ENCODE measurements around the gene CDKL4.
"Not testable (repeated sequence)": the region's sequence is repeated elsewhere in the genome, so short reads cannot be mapped to it uniquely, and the experiment has no call there.

Gene CDKL4

DNA sequence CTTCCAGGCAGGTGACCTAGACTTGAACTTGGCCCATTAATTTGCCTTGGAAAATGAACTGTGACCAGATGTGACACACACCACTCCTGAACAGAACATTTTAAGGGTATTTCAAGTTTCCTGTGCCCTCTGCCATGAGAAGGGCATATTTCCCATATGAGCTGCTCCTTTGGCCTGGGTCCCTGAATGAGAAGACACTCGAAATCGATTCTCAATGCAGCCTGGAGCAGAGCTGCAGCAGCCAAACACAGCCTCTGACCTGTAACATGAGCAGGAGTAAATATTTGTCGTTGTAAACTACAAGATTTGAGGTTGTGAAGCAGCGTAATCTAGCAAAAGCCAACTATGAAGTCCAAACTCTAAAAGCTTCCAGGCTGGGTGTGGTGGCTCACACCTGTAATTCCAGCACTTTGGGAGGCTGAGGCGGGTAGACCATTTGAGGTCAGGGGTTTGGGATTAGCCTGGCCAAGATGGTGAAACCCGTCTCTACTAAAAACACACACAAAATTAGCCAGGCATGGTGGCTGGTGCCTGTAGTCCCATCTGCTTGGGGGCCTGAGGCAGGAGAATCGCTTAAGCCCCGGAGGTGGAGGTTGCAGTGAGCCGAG lies 92.8 kb downstream of the CDKL4 start:
- H3K4me3 ChIP-seq, result no peak overlapping the region
- H3K27ac ChIP-seq, result no peak overlapping the region

DNA sequence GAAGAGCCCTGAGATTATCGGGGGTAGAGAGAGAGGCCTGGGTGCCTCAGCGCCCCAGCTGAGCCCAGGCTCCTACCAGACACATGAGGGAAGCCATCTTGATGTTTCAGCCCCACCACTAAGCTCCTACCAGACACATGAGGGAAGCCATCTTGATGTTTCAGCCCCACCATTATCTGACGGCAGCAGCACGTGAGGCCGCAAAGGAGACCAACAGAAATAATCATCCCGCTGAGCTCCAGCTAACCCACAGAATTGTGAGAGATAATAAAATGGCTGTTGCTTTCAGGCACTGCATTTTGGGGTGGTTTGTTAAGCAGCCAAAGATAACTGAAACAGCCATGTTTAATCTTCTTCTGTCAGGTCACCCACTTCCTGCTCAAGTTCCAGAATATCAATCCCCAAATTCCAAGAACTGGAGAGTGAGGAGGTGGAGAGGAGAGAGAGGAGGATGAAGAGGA lies 93.6 kb downstream of the CDKL4 start:
- H3K27ac ChIP-seq, result no peak overlapping the region
- H3K4me3 ChIP-seq, result no peak overlapping the region

DNA sequence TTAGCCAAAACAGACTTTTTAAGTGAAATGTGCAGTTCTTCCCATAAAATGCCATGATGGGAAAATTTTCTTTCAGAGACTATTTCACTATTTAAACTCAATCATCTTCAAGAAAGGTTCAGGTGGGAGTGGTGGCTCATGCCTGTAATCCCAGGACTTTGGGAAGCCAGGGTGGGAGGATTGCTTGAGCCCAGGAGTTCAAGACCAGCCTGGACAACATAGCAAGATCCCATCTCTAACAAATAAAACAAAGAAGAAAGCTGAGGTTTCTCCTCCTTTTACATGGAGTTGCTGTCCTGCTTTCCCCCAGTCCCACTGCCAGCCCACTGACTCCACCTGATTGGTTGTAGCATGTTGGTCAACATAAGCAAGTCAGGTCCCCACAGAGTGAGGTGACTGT lies 97.1 kb downstream of the CDKL4 start:
- H3K4me3 ChIP-seq, result no peak overlapping the region
- no peak overlapping the region for H3K27ac ChIP-seq

DNA sequence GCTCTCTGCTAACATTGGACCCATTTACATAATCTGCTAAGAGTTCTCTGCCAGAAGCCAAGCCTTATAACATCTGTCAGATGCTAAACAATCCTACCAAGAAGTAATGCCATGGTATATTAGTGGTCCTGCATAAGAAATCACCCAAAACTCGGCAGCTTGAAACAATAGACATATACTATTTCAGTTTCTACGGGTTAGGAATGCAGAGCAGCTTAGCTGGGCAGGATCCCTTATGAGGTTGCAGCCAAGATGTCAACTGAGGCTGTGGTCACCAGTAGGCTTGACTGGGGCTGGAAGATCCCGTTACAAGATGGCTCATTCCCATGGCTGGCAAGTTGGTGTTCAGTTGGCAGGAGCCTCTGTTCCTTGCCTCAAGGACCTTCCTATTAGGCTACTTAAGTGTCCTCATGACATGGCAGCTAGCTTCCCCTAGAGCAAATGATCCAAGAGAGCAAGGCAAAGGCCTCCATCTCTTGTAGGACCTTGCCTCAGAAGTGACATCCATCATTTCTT lies 97.8 kb downstream of the CDKL4 start:
- Histone ChIP-seq H3K27ac (no peak overlapping the region), H3K4me3 (no peak overlapping the region)

DNA sequence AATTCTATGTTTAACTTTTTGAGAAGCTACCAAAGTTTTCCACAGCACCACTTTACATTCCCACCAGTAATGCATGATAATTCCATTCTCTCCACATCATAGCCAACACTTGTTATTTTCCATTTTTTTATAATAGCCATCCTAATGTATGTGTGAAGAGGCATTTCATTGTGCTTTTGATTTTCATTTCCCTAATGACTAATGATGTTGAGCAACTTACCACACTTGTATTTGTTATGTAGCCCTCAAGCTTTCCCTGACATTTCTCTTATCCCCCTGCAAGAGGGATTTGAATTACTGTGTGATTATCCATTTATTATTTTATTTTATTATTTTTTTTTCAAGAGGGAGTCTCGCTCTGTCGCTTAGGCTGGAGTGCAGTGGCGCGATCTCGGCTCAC lies 99.4 kb downstream of the CDKL4 start:
- H3K4me3 ChIP-seq, result no peak overlapping the region
- no peak overlapping the region for H3K27ac ChIP-seq

DNA sequence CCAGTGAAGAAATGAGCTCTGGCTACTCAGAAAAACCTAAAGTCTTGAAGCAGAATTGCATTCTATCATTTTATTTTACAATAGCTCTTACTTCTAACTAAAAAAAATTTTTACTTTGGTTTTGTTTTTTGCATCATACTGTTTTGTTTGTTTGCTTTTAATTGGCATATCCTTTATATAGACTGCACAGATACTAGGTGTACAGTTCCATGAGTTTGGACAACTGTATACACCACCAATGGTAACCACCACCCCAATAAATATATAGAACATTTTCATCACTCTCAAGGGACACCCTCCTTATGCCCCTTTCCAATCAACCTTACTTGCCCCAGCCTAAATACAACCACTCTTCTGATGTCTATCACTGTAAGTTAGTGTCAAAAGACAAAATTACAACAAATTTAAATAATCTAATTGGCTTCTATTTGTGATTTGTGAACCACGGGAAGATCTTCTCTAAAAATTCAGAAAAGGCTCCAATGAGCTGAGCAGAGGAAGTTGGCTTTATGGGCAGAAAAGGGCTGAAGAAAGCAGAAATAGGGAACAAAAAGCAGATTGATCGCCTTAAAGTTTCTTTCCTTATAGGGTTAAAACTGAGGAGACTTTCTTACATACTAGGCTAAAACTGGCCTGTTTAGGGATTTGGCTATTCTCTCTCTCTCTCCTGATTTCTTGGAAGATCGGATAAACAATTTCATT lies 100.7 kb downstream of the CDKL4 start:
- Histone ChIP-seq H3K4me3 (no peak overlapping the region), H3K27ac (peak overlapping the region in 2 of 21 experiments; percentile 16 to 42)

DNA sequence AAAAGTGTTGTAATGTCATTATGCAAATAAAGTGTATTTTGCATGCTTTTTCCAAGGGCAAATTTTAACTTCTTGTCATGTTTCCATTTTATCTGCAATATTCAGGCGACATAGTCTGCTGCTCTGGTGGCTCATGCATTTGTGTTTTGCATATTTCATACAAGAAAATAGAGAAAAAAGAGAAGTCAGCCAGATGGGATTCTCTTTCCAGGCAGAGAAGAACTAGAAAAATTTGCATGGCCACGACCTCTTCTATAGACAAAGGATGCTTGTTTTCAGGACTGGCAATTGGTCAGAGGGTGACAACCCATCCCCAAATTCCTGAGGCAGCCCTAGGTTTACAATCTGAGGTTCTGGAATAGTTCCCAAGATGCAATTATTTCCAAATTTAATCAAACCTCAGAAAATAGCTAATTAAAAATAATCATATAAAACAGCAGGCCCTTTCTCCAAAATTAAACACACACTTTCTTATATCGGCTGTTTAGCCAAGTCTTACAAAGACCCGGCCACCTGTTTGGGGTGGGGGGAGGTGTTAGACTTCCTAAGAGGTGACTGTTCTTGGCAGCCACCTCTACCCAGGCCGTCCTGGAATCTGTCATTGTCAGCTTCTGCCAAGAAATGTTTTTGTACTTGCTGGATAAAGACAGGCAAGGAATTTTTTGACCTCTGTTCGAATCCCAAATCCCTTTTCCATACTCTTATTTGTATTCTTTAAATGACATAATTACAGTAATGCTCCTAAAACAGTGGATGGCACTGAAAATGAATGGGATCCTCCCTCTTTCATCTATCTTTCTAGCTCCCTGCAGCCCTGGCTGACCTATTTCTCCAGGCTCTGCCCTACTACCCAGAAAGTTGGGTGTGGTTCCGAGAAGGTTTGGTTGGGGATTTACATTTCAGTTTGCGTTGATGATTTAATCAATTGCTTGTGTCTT lies 102.2 kb downstream of the CDKL4 start:
- Histone ChIP-seq H3K27ac (peak overlapping the region in 3 of 21 experiments; percentile 21 to 27 (median 23)), H3K4me3 (no peak overlapping the region)

DNA sequence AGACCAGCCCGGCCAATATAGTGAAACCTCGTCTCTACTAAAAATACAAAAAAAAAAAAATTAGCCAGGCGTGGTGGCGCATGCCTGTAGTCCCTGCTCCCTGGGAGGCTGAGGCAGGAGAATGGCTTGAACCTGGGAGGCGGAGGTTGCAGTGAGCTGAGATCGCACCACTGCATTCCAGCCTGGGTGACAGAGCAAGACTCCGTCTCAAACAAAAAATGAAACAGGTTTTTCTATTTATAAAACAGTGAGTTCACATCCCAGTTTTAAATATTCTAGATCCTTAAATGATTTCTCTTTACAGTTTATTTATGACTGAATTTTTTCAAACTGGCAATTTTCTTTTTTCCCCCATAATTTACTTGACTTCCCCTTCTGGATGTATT lies 102.8 kb downstream of the CDKL4 start:
- peak overlapping the region in 2 of 21 experiments; percentile 27 to 45 for H3K27ac ChIP-seq
- H3K4me3 ChIP-seq, result not testable (repeated sequence)

DNA sequence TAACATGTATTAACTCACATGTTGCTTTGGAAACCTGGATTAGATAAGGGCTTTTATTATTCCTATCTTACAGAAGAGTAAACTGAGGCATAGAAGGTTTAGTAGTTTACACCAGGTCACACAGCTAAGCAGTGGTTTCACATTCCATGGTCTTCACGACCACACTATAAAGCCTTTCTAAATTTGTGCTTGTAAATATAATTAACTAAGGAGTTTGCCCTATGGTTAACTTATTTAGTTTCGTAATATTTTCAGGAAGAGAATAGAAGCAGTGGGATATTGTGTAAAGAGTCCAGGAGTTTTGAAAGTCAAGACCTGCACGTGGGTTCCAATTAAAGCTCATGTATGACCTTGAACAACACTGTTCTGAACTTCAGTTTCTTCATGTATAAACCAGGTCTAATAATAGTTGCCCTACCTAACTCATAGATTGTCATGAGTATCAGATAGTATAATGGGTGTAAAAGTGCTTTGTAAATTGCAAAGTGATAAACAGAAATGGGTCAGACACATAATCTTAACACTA lies 103.4 kb downstream of the CDKL4 start:
- Histone ChIP-seq H3K27ac (no peak overlapping the region), H3K4me3 (no peak overlapping the region)

DNA sequence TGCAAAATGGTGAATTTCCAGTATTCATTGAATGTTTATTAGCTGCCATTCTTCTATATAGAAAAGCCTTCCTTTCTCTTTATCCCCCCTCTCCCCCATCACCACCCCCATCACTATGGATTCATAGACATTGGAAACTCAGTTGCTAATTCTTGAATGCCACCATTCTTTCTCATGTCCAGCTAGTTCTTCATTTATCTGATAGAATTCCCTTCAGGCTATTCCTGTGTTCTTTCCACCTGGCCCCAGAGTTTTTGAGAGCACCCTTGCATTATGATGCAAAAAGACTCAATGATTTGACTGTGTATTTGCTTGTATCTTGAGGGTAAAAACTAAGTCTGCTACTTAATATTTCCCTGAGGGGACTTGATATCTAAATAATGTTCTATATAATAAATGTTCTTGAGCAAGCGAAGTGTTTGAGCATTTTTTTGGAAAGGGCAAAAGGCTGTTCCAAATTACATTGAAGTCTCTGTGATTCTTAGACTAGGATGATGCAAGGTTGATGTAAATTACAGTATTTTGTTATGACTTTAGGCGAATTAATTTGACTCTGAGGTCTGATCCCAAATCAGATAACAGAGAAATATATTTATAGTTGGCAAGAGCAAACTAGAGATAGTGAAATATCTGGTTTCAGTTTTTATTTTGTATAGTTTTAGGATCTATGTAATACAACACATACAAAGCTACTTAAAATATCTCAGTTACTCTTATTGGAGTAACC lies 104.1 kb downstream of the CDKL4 start:
- Histone ChIP-seq H3K4me3 (no peak overlapping the region), H3K27ac (no peak overlapping the region)

DNA sequence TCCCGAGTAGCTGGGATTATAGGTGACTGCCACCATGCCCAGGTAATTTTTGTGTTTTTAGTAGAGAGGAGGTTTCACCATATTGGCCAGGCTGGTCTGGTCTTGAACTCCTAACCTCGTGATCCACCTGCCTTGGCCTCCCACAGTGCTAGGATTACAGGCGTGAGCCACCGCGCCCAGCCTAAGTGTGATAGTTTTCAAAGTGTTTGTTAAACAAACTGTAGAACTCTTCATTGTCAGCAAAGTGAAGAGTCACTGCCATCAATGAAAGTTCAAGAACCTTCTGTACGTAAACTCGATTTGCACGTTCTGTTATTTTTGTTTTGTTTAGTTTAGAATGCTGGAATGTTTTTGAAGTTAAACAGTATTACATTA lies 104.9 kb downstream of the CDKL4 start:
- no peak overlapping the region for H3K4me3 ChIP-seq
- H3K27ac ChIP-seq, result no peak overlapping the region

DNA sequence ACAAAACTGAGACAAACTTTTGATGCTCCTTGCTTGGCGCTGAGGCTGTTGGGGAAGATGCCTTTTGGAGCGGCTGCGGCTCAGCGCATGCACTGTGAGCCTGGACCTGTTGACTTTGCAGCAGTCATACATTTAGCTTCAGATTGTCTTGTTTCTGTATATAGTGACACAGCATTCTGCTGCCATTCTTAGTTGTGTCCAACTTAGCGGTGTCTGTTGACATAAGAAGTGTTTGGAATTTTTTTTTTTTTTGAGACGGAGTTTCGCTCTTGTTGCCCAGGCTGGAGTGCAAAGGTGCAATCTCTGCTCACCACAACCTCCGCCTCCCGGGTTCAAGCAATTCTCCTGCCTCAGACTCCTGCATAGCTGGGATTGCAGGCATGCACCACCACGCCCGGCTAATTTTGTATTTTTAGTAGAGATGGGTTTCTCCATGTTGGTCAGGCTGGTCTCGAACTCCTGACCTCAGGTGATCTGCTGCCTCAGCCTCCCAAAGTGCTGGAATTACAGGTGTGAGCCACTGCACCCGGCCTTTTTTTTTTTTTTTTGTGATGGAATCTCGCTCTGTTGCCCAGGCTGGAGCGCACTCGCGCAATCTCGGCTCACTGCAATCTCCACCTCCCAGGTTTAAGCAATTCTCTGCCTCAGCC lies 105.5 kb downstream of the CDKL4 start:
- H3K27ac ChIP-seq, H3K4me3 ChIP-seq: not testable (repeated sequence)

DNA sequence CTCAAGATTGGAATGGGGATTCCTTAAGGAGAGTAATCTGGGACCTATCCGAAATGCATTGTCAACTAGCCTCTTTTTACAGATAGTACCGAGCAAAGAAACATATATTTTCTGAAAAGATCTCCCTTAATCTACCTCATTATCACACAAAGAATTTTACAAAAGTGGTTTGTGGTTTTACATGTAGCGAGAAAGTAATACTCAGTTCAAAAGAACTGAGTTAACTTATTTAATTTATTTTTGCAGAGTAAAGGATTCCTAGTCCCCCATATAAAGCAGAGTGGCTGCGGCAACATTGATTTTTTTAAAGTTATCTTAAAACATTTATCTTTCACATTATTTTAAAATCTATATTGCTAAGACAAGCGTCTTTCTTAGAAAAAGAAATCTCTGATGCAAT lies 107.0 kb downstream of the CDKL4 start:
- Histone ChIP-seq H3K27ac (no peak overlapping the region), H3K4me3 (no peak overlapping the region)

DNA sequence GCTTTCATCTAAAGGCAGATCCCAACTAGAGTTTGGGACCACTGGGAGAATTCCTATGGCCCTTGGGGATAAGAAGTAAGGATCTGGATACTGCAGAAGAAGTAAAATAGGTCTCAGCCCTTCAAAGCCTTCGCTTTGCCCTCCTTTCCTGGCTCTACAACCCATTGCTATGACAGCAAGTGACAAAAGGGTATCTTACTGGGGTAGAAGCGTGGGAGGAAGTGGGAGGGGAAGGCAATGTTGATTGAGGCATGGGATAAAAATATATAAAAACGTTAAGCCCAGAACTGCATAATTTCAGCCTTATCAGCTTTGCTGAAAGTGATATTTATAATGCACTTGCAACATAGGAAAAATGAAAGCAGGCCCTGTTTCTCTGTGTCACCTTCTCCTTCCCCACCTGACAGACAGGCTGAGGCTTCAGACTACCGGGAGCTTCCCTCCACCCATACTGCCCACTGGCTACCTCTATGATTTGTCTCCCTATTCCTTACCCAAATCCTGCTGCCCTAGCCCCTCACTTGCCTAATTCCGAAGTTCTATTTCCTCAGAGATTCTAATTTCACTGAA lies 108.0 kb downstream of the CDKL4 start:
- H3K4me3 ChIP-seq, result no peak overlapping the region
- peak overlapping the region in 1 of 21 experiments; percentile 3 for H3K27ac ChIP-seq

DNA sequence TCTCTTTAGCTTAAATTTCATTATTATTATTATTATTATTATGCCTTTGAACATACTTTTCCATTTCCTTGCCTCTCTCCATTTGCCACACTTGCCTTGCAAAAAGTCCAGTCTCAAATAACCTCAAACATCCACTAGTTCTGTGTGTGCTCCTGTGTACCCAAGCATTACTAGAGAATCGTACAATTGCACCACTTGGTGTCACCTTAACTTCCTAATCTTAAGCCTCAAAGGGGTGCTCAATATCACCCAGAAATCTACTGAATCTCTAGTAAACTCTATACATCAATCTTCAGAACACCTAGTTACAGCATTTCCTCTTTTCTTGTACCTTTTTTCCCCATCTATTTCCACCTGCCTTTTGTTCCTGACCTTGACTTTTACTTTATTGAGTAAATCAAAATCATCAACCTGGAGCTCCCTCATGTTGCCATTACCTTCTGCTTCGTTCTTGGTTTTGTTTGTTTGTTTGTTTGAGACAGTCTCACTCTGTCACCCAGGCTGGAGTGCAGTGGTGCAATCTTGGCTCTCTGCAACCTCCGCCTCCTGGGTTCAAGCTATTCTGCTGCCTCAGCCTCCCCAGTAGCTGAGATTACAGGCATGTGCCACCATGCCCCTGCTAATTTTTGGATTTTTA lies 110.4 kb downstream of the CDKL4 start:
- no peak overlapping the region for H3K4me3 ChIP-seq
- H3K27ac ChIP-seq, result no peak overlapping the region

DNA sequence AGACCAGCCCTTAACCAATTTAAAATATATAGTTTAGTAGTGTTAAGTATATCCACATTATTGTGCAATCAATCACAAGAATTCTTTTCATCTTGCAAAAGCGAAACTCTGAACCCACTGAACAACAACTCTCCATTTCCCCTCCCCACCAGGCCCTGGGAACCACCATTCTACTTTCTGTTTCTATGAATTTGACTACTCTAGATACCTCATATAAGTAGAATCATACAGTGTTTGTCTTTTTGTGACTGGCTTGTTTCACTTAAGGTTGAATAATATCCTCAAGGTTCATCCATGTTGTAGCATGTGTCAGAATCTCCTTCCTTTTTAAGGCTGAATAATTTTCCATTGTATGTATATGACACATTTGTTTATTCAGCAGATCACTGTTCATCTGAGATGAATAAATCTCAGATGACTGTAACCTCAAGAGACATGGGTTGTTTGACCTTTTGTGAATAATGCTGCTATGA lies 114.8 kb downstream of the CDKL4 start:
- Histone ChIP-seq H3K27ac (peak overlapping the region in 9 of 21 experiments; percentile 59 to 88 (median 76)), H3K4me3 (no peak overlapping the region)

DNA sequence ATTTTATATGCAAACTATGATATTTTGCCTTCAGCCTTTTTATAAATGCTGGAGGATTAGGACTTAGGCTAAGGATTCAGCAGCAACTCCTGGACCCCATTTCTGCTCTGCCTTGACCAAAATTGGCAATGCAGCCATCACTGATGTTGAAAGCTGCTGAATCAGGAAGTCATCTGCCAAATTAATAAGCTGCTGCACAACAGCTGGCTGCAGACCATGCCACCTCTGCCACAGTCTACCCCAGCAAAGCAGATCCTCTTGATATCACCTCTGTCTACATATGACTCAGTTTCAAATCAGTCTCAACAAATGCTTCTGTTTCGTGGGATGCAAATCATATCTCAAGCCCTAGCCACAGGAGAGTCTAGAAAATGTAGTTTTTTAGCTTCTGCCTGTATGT lies 115.8 kb downstream of the CDKL4 start:
- H3K4me3 ChIP-seq, result no peak overlapping the region
- H3K27ac ChIP-seq, result peak overlapping the region in 15 of 21 experiments; percentile 10 to 88 (median 69)
